ENCODE results near the gene IQCM. TPM values are rescaled to one million over a fixed set of nuclear protein-coding genes. Genes with fewer than 3 reads are reported as not detected.

IQCM gene
- total and polyA plus RNA-seq, 12 donors = not detected

DNA sequence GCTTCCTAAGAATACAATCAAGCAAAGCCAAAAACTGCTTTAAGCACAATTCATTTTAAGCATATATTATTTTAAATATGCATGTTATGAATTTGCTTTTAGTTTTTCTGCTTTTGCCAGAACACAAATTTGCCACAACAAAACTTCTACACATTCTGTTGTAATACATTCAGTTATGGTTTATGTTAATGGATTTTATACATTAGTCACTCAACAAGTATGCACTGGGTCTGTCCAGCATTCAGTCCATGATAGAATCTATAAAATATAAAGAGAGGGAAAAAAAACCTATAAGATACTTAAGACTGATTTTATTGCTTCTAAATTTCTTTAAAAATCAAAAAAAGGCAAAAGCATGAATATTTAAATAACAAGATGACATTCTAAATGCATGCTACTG is 22.2 kb downstream of the IQCM start:
- H3K4me3 ChIP-seq = no peak overlapping the region
- intact Hi-C loops (cut with DNase I) = loop anchor here in 1 of 10 donors (10.0 kb wide), 2 partner anchors 89 to 91 kb away; no protein-coding TSS in a partner anchor
- peaks cover 0 to 4% (median 0%) of the 10 kb centered on the region in 9 donors for H3K4me1 ChIP-seq
- no peak for DNase-seq
- TF ChIP-seq, protein P1, sequence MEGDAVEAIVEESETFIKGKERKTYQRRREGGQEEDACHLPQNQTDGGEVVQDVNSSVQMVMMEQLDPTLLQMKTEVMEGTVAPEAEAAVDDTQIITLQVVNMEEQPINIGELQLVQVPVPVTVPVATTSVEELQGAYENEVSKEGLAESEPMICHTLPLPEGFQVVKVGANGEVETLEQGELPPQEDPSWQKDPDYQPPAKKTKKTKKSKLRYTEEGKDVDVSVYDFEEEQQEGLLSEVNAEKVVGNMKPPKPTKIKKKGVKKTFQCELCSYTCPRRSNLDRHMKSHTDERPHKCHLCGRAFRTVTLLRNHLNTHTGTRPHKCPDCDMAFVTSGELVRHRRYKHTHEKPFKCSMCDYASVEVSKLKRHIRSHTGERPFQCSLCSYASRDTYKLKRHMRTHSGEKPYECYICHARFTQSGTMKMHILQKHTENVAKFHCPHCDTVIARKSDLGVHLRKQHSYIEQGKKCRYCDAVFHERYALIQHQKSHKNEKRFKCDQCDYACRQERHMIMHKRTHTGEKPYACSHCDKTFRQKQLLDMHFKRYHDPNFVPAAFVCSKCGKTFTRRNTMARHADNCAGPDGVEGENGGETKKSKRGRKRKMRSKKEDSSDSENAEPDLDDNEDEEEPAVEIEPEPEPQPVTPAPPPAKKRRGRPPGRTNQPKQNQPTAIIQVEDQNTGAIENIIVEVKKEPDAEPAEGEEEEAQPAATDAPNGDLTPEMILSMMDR (IDR thresholded peaks at IDR 0.05) = no peak
- H3K27ac ChIP-seq = no peak overlapping the region
- H3K27me3 ChIP-seq = no peaks in the 10 kb centered on the region
- no peak for ATAC-seq
- no peaks in the 10 kb centered on the region for H3K36me3 ChIP-seq
- no peaks in the 10 kb centered on the region for H3K9me3 ChIP-seq

DNA sequence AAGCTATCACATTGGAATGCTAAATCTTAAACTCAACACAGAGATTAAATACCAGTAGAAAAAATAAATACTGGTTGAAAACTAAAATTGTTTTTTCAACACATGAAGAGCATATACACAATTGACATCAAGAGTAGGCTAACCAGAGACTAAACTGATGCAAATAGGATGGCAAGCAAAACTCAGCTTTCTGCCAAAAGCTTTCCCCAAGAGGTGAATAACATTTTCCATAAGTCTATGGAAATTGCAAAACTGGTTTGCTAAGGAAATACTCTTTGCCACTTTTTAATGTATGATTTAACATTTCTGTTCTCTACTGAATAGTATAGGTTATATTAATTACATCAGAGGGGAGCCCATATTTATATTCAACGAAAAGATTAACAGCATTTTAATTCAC is 23.8 kb downstream of the IQCM start:
- no peaks in the 10 kb centered on the region for H3K36me3 ChIP-seq
- no peaks in the 10 kb centered on the region for H3K27me3 ChIP-seq
- ATAC-seq (no peak), DNase-seq (no peak)
- no peaks in the 10 kb centered on the region for H3K9me3 ChIP-seq
- TF ChIP-seq, protein P1 (IDR thresholded peaks at IDR 0.05) = no peak
- H3K27ac ChIP-seq = no peak overlapping the region
- peaks cover 0 to 4% (median 0%) of the 10 kb centered on the region in 9 donors for H3K4me1 ChIP-seq
- 60 to 65% methylated on average over 1 of the region's 1 CpG for WGBS, 2 donors
- intact Hi-C loops (cut with DNase I) = loop anchor here in 1 of 10 donors (10.0 kb wide), 2 partner anchors 87 to 93 kb away; no protein-coding TSS in a partner anchor
- no peak overlapping the region for H3K4me3 ChIP-seq

DNA sequence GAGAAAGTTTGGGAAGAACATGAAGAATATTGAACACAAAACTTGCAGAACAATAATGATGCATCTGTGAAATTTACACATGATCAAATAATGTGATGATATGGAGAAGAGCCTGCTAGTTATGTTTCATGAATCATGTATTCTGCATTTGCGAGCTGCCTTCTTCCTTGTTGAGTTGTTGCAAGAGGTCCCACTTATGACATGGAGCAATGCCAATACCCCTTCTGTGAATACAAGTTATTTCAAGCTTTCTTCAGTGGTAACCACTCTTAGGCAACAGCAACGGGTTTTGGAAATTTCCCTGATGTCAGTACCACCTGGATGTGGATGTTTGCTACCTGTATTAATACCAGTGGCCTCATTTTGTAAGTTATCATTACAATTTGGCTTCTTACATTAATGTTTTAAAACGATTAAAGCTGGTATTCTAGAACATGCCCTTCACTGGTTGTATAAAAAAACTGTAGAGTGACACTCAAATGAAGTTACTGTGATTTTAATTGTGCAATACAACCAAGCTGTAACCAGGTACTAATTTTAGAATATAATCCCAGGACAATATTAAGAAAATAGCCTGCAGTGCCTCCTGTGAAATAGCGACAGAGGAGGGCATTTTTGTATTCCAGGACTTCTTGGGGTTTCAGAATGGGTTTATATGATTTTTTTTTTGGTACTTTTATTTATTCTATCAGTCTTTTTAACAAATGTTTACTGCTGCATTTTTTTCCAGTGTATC is 25.3 kb downstream of the IQCM start:
- no peaks in the 10 kb centered on the region for H3K36me3 ChIP-seq
- H3K4me3 ChIP-seq = no peak overlapping the region
- 32 to 34% methylated on average over 4 of the region's 4 CpGs for WGBS, 2 donors
- DNase-seq (no peak), ATAC-seq (peak in 2 of 8 donors; percentile 29 to 39)
- H3K9me3 ChIP-seq = no peaks in the 10 kb centered on the region
- H3K27ac ChIP-seq = no peak overlapping the region
- peaks cover 0 to 4% (median 0%) of the 10 kb centered on the region in 9 donors for H3K4me1 ChIP-seq
- TF ChIP-seq, protein P1 (IDR thresholded peaks at IDR 0.05) = peak in 1 of 9 donors; percentile 14
- H3K27me3 ChIP-seq = no peaks in the 10 kb centered on the region
- intact Hi-C loops (cut with DNase I) = loop anchor here in 1 of 10 donors (10.0 kb wide), 2 partner anchors 86 to 94 kb away; no protein-coding TSS in a partner anchor

DNA sequence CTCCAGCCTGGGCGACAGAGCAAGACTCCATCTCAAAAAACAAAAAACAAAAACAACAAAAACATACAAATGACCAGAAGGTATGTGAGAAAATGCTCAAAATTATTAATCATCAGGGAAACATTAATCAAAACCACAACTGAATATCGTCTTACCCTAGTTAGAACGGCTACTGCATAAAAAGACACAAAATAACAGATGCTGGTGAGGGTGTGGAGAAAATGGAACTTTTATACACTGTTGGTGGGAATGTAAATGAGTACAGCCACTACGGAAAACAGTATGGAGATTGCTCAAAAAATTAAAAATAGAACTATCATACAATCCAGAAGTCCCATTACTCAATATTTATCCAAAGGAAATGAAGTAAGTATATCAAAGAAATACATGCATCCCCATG is 27.3 kb downstream of the IQCM start:
- H3K36me3 ChIP-seq = no peaks in the 10 kb centered on the region
- 86 to 91% methylated on average over 4 of the region's 4 CpGs for WGBS, 2 donors
- intact Hi-C loops (cut with DNase I) = no loop called here

More for the DNA sequence above, 27.3 kb downstream of the IQCM start:
- Histone ChIP-seq H3K4me1 (peaks cover 0 to 3% (median 0%) of the 10 kb centered on the region in 9 donors), H3K4me3 (no peak overlapping the region), H3K27ac (no peak overlapping the region), H3K27me3 (no peaks in the 10 kb centered on the region), H3K9me3 (no peaks in the 10 kb centered on the region)
- TF ChIP-seq, protein P1 (IDR thresholded peaks at IDR 0.05) = no peak
- no peak for ATAC-seq
- DNase-seq = no peak
